GM10847 (cell line): ENCODE results near the gene PIK3R6.

Experiments used
- POLR2A ChIP-seq: IDR thresholded peaks from 2 replicates; pipeline ENCODE4 v1.6.1; 2011; ENCODE audit not compliant: insufficient read length; ENCODE audit errors: extremely low read depth

The PIK3R6 gene

DNA sequence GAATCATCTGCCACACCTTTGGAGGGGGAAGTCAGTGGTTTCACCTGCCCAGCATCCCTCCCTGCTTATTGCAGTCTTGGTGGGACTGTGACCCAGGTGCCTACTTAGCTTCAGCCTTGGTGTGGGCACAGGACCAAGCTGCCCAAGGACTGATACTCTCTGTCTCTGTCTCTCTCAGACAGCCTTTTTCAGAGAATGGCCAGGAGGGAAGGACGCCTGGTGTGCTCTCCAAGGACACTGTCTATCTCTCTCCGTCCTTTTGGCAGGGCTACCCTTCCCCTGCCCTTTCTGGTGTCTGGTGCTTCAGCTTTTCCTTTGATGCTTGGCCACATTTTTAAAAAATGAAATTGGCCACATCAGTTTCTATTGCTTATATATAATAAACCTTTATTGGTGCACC, 19.6 kb downstream of the PIK3R6 start:
- TF ChIP-seq POLR2A = no peak

- no peak for TF ChIP-seq POLR2A
These were observed 20.7 kb downstream of the PIK3R6 start for GRCh38 chr17:8846768-8847211.

- no peak for TF ChIP-seq POLR2A
These were observed 22.9 kb downstream of the PIK3R6 start for GRCh38 chr17:8844229-8845218.

DNA sequence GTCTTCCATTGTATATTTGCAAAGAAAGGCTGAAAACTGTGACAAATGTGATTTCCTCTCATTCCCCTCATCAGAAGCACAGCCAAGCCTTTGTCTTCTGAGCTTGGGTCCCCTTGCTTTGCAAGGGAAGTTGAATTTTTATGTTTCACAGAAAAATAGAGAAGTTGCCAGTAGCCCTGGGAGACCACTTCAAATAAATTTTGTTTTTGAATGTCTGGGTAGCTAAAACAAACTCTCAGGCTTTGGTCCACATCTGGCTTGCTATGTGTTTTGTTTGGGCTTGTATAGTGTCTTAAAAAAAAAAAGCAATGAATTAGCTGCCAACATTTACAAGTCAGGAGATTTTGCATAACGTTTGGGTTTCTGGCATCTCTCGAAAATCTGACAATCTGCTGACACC, 24.1 kb downstream of the PIK3R6 start:
- TF ChIP-seq POLR2A = no peak

GRCh38 chr17:8841844-8842243, 25.6 kb downstream of the PIK3R6 start:
- no peak for TF ChIP-seq POLR2A

DNA sequence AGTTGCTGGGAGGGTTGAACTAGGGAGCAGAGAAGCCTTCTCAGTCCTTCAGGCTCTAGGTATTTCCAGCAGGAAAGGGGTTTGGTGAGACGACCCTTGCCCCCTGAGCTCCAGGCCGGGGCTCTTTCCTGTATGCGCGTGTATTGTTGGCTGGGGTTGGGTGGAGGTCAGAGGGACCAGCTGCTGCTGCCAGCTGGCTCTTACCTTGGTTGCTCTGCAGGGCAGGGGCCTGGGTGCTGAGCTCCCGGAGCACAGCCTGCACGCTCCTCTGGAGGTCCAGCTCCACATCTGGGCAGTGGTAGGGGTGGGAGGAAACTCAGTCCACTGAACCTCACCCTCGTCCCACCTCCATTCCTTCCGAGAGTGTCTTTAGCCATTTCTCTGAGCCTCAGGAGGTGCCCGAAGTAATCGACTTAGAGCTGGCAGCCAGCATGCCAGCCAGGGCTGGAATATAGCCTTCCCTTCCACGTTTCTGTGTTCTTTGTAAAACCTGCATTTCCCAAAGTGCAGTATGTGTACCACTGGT, 28.0 kb downstream of the PIK3R6 start:
- TF ChIP-seq POLR2A = no peak

GRCh38 chr17:8838551-8839095, 28.9 kb downstream of the PIK3R6 start:
- TF ChIP-seq POLR2A = no peak

GRCh38 chr17:8837563-8838075, 29.9 kb downstream of the PIK3R6 start:
- no peak for TF ChIP-seq POLR2A

DNA sequence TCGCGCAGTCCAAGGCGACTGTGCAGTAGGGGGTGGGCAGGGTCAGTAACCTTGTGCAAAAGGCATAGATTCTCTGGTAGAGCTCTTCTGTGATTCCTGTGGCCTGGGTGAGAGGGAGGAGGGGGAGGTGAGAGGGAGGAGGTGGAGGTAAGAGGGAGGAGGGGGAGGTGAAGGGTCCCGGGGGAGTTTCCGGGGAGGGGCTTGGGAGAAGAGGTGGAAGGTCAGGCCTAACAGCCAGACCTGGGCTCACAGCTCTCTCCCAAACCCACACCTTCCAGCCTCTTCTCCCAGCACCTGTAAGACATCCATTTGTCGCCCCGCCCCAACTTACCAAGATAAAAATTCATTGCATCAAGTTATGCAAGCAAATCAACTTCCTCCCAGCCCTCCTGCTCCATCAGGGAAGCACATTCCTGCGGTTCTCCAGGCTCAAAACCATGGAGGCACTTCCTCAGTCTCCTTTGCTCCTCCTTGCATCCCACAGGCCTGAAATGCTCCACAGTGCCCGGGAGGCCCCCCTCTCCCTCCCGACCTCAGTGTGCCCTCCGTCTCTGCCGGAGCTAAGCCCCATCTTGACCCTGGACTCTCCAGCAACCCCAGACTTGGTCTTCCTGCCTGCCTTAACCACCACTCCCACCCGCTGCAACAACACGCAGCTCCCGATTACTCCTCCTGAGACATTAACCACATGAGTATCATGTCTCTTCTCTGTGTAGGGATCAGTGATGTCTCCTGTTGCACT, 30.5 kb downstream of the PIK3R6 start:
- TF ChIP-seq POLR2A = no peak

DNA sequence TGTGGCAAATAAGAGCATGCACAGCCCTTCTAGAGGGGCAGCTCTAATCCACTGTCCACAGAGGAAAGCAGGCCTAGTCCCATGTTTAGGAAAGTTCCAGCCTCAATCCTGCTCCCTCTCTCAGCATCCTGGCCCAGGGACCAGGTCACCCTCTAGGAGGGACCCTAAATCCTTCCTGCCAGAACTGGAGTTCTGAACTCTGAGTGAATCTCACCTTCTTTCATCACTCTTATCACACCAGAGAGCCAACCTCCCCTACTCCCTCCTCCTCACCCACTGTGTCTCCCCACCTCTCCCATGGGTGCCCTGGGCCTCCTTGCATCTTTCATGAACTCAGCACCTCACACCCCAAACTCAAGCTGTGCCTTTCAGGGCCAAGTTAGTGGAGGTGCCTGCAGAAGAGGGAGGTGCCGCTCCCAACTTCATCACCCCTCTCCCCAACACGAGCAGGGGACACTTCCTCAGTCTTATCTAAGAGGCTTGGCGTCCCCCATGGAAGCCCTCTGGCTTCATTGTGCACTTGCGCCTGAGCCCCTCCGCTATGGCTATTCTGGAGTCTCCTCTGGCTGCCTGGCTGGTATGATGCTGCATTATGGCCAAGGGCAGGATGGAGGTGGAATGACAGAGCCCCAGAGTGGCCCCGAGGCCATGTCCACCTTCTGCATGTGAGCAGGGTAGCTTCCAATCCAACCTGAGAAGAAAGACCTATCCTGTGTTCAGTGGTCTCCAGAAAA, 31.7 kb downstream of the PIK3R6 start:
- no peak for TF ChIP-seq POLR2A

DNA sequence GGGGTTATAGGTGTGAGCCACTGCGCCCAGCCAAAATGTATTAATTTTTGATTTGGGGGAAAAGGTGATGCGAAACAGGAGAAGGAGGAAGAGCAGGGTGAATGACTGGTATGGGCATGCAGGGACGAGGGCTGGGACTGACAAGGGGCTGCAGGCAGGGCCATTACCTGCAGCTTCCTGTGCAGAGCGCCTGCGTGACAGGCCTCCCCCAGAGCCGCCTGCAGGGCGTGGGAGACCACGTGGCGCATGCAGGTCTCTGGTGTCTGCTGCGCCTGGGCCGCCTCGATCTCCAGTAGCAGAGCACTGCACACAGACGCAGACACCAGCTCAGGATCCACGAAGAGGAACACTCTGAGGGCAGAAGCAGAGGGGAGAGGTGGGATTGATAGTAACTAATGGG, 32.4 kb downstream of the PIK3R6 start:
- TF ChIP-seq POLR2A = no peak

- TF ChIP-seq POLR2A = no peak
These were observed 34.6 kb downstream of the PIK3R6 start for GRCh38 chr17:8832711-8833352.

- TF ChIP-seq POLR2A = no peak
These were observed 36.1 kb downstream of the PIK3R6 start for GRCh38 chr17:8831234-8831849.

DNA sequence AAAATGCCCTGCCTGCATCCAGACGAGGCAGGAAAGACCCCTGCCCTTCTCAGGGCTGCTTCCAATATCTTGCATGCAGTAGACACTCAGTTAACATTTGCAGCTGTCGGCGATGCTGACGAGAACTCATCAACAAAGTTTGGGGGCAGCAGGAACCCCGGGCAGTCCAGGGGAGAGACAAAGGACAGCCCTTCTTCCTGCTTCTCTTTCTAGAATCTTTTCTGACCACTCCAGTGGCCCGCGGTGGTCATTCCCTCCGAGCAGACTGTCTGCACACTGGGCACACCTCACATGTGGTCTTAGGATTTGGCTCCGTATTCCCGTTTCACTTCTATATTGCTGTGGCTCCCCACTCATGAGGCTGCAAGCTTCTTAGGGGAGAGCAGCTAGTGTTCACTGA, 37.3 kb downstream of the PIK3R6 start:
- no peak for TF ChIP-seq POLR2A
